Measurements from ENCODE around the gene LIPG. TPM values are rescaled to one million over a fixed set of nuclear protein-coding genes. Genes with fewer than 3 reads are reported as not detected.

LIPG gene
- total RNA-seq, 1 experiment from 2014 or later, result 6.8 TPM

DNA sequence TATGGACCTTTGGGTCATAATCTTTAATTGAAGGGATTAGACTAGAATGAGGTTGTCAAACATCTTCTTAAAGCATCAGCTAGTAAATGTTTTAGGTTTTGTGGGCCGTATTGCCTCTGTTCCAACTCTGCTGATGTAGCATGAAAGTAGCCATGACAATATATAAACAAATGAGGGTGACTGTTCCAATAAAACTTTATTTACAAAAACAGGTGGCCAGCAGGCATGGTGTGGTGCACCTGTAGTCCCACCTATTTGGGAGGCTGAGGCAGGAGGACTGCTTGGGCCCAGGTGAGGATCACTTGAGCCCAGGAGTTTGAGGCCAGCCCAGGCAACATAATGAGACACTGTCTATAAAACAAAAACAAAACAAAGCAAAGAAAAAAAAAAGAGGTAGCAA, 18.4 kb downstream of the LIPG start:
- TF ChIP-seq ZNF671 (CRISPR knock-in tag; IDR thresholded peaks at IDR 0.05) (no peak), OVOL2 (CRISPR knock-in tag; IDR thresholded peaks at IDR 0.05; ENCODE audit: borderline replicate concordance) (no peak), CREM (CRISPR knock-in tag; IDR thresholded peaks at IDR 0.05) (no peak), SP1 (CRISPR knock-in tag; conservative IDR thresholded peaks at IDR 0.05) (no peak)

DNA sequence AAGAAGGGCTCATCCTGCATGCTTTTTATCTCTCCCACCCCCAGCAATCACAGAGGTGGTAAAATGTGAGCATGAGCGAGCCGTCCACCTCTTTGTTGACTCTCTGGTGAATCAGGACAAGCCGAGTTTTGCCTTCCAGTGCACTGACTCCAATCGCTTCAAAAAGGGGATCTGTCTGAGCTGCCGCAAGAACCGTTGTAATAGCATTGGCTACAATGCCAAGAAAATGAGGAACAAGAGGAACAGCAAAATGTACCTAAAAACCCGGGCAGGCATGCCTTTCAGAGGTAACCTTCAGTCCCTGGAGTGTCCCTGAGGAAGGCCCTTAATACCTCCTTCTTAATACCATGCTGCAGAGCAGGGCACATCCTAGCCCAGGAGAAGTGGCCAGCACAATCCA, 19.5 kb downstream of the LIPG start:
- peaks cover 9% of the 10 kb centered on the region for H3K36me3 Mint-ChIP-seq
- DNase-seq (ENCODE audit: low spot score), result no peak
- no peak overlapping the region for H3K27ac Mint-ChIP-seq
- no peak overlapping the region for H3K4me3 Mint-ChIP-seq
- POLR2A ChIA-PET, result no interaction called here
- TF ChIP-seq ZNF396 (CRISPR knock-in tag; IDR thresholded peaks at IDR 0.05; ENCODE audit: borderline replicate concordance) (no peak), JUN (CRISPR knock-in tag; IDR thresholded peaks at IDR 0.05) (no peak), ZNF121 (CRISPR knock-in tag; IDR thresholded peaks at IDR 0.05) (no peak), PRRX2 (CRISPR knock-in tag; IDR thresholded peaks at IDR 0.05) (no peak), FOXP1 (CRISPR knock-in tag; IDR thresholded peaks at IDR 0.05; ENCODE audit: borderline replicate concordance) (no peak), SMAD3 (CRISPR knock-in tag; IDR thresholded peaks at IDR 0.05; ENCODE audit: borderline replicate concordance) (no peak), ZNF317 (CRISPR knock-in tag; IDR thresholded peaks at IDR 0.05; ENCODE audit: borderline replicate concordance, low read depth) (no peak)
- TF ChIP-seq, protein P1, sequence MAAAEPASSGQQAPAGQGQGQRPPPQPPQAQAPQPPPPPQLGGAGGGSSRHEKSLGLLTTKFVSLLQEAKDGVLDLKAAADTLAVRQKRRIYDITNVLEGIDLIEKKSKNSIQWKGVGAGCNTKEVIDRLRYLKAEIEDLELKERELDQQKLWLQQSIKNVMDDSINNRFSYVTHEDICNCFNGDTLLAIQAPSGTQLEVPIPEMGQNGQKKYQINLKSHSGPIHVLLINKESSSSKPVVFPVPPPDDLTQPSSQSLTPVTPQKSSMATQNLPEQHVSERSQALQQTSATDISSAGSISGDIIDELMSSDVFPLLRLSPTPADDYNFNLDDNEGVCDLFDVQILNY (CRISPR knock-in tag; IDR thresholded peaks at IDR 0.05), result no peak
- TF ChIP-seq, protein P2, sequence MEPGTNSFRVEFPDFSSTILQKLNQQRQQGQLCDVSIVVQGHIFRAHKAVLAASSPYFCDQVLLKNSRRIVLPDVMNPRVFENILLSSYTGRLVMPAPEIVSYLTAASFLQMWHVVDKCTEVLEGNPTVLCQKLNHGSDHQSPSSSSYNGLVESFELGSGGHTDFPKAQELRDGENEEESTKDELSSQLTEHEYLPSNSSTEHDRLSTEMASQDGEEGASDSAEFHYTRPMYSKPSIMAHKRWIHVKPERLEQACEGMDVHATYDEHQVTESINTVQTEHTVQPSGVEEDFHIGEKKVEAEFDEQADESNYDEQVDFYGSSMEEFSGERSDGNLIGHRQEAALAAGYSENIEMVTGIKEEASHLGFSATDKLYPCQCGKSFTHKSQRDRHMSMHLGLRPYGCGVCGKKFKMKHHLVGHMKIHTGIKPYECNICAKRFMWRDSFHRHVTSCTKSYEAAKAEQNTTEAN (CRISPR knock-in tag; IDR thresholded peaks at IDR 0.05), result no peak
- TF ChIP-seq, protein P3, sequence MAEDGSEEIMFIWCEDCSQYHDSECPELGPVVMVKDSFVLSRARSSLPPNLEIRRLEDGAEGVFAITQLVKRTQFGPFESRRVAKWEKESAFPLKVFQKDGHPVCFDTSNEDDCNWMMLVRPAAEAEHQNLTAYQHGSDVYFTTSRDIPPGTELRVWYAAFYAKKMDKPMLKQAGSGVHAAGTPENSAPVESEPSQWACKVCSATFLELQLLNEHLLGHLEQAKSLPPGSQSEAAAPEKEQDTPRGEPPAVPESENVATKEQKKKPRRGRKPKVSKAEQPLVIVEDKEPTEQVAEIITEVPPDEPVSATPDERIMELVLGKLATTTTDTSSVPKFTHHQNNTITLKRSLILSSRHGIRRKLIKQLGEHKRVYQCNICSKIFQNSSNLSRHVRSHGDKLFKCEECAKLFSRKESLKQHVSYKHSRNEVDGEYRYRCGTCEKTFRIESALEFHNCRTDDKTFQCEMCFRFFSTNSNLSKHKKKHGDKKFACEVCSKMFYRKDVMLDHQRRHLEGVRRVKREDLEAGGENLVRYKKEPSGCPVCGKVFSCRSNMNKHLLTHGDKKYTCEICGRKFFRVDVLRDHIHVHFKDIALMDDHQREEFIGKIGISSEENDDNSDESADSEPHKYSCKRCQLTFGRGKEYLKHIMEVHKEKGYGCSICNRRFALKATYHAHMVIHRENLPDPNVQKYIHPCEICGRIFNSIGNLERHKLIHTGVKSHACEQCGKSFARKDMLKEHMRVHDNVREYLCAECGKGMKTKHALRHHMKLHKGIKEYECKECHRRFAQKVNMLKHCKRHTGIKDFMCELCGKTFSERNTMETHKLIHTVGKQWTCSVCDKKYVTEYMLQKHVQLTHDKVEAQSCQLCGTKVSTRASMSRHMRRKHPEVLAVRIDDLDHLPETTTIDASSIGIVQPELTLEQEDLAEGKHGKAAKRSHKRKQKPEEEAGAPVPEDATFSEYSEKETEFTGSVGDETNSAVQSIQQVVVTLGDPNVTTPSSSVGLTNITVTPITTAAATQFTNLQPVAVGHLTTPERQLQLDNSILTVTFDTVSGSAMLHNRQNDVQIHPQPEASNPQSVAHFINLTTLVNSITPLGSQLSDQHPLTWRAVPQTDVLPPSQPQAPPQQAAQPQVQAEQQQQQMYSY (CRISPR knock-in tag; IDR thresholded peaks at IDR 0.05), result no peak
- TF ChIP-seq, protein P4, sequence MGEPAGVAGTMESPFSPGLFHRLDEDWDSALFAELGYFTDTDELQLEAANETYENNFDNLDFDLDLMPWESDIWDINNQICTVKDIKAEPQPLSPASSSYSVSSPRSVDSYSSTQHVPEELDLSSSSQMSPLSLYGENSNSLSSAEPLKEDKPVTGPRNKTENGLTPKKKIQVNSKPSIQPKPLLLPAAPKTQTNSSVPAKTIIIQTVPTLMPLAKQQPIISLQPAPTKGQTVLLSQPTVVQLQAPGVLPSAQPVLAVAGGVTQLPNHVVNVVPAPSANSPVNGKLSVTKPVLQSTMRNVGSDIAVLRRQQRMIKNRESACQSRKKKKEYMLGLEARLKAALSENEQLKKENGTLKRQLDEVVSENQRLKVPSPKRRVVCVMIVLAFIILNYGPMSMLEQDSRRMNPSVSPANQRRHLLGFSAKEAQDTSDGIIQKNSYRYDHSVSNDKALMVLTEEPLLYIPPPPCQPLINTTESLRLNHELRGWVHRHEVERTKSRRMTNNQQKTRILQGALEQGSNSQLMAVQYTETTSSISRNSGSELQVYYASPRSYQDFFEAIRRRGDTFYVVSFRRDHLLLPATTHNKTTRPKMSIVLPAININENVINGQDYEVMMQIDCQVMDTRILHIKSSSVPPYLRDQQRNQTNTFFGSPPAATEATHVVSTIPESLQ (CRISPR knock-in tag; IDR thresholded peaks at IDR 0.05), result no peak
- no peak for ATAC-seq
- peaks cover 12% of the 10 kb centered on the region for H3K4me1 Mint-ChIP-seq
- H3K27me3 Mint-ChIP-seq (ENCODE audit: low read depth), result no peaks in the 10 kb centered on the region
- peaks cover 5% of the 10 kb centered on the region; the same call in 1 of the 2 replicates for H3K9me3 Mint-ChIP-seq
- CTCF ChIA-PET, result no interaction called here

More for the DNA sequence above, 18.4 kb downstream of the LIPG start:
- no peak overlapping the region for H3K27ac Mint-ChIP-seq
- H3K36me3 Mint-ChIP-seq, result peaks cover 16% of the 10 kb centered on the region
- ChIA-PET CTCF (no interaction called here), POLR2A (no interaction called here)
- no peak overlapping the region for H3K4me3 Mint-ChIP-seq
- no peak for ATAC-seq
- no peaks in the 10 kb centered on the region for H3K27me3 Mint-ChIP-seq (ENCODE audit: low read depth)
- peaks cover 5% of the 10 kb centered on the region; the same call in 1 of the 2 replicates for H3K9me3 Mint-ChIP-seq
- H3K4me1 Mint-ChIP-seq, result peaks cover 2% of the 10 kb centered on the region; the same call in 1 of the 2 replicates
- DNase-seq (ENCODE audit: low spot score), result no peak

DNA sequence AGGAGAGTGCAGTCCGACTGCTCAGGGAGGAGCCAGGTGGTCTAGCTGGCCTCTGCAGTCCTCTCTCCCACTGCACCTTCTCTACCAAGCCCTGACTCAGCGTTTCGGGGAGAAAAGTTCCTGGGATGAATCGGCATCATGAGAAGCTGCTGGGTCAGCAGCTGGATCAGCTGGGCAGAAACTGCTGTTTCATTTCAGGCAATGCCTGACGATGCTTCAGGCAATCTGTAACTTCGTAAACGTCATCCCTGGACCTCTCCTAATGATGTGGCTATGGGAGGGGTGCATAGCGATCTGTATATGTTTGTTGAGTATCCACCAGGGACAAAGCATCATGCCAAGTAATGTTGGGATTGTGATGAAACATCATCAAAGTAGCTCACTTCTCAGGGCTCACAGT, 20.7 kb downstream of the LIPG start:
- H3K27ac Mint-ChIP-seq, result no peak overlapping the region
- CTCF ChIA-PET, result interaction anchor here (0.5 to 1.0 kb wide), 3 partner anchors 46 to 147 kb away, joined by 3 read pairs; no protein-coding TSS in a partner anchor

More for the DNA sequence above, 20.7 kb downstream of the LIPG start:
- Mint-ChIP-seq H3K36me3 (peaks cover 12% of the 10 kb centered on the region), H3K9me3 (peaks cover 5% of the 10 kb centered on the region; the same call in 1 of the 2 replicates), H3K4me3 (no peak overlapping the region), H3K27me3 (ENCODE audit: low read depth) (no peaks in the 10 kb centered on the region), H3K4me1 (peaks cover 12% of the 10 kb centered on the region)
- TF ChIP-seq, protein P5, sequence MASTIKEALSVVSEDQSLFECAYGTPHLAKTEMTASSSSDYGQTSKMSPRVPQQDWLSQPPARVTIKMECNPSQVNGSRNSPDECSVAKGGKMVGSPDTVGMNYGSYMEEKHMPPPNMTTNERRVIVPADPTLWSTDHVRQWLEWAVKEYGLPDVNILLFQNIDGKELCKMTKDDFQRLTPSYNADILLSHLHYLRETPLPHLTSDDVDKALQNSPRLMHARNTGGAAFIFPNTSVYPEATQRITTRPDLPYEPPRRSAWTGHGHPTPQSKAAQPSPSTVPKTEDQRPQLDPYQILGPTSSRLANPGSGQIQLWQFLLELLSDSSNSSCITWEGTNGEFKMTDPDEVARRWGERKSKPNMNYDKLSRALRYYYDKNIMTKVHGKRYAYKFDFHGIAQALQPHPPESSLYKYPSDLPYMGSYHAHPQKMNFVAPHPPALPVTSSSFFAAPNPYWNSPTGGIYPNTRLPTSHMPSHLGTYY (CRISPR knock-in tag; IDR thresholded peaks at IDR 0.05), result no peak
- no peak for TF ChIP-seq EMX1 (CRISPR knock-in tag; IDR thresholded peaks at IDR 0.05)
- TF ChIP-seq, protein P6, sequence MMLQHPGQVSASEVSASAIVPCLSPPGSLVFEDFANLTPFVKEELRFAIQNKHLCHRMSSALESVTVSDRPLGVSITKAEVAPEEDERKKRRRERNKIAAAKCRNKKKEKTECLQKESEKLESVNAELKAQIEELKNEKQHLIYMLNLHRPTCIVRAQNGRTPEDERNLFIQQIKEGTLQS (CRISPR knock-in tag; conservative IDR thresholded peaks at IDR 0.05), result no peak
- no peak for TF ChIP-seq NFATC4 (CRISPR knock-in tag; IDR thresholded peaks at IDR 0.05)
- no peak for TF ChIP-seq ZNF232 (CRISPR knock-in tag; IDR thresholded peaks at IDR 0.05)
- ATAC-seq, result no peak
- no peak for DNase-seq (ENCODE audit: low spot score)
- POLR2A ChIA-PET, result no interaction called here
